Nephron progenitor cell (in vitro differentiated cells): ENCODE results near the gene SCCPDH.
A peak's percentile ranks its signal among the peaks of the same experiment; 100 is the strongest.
"Not testable (repeated sequence)": the region's sequence is repeated elsewhere in the genome, so short reads cannot be mapped to it uniquely, and the experiment has no call there.

Source experiments
- DNase-seq: peaks from one replicate; pipeline ENCODE4 v3.0.0; 2021
- H3K27ac Mint-ChIP-seq: 2 replicates; pipeline ENCODE4 v1.8.0; 2021; ENCODE audit warnings: mild to moderate bottlenecking, moderate library complexity, mixed read lengths
- H3K27me3 Mint-ChIP-seq: 2 replicates; pipeline ENCODE4 v1.8.0; 2021; ENCODE audit warnings: mild to moderate bottlenecking, low read depth, mixed read lengths; ENCODE audit not compliant: poor library complexity
- H3K36me3 Mint-ChIP-seq: 2 replicates; pipeline ENCODE4 v1.8.0; 2021; ENCODE audit warnings: low read depth, mixed read lengths
- H3K4me1 Mint-ChIP-seq: 2 replicates; pipeline ENCODE4 v1.8.0; 2021; ENCODE audit warnings: mixed read lengths
- H3K4me3 Mint-ChIP-seq: 2 replicates; pipeline ENCODE4 v1.8.0; 2021; ENCODE audit warnings: mild to moderate bottlenecking, moderate library complexity, mixed read lengths
- H3K9me3 Mint-ChIP-seq: 2 replicates; pipeline ENCODE4 v1.8.0; 2021; ENCODE audit warnings: mild to moderate bottlenecking, moderate library complexity, mixed read lengths
- TF ChIP-seq, protein P1 (sequence below): fragments of 200-600 bp; sonication (generic); IDR thresholded peaks from 2 replicates; pipeline ENCODE4 v1.5.0; 2021; ENCODE audit warnings: antibody characterized with exemption

The SCCPDH gene

DNA sequence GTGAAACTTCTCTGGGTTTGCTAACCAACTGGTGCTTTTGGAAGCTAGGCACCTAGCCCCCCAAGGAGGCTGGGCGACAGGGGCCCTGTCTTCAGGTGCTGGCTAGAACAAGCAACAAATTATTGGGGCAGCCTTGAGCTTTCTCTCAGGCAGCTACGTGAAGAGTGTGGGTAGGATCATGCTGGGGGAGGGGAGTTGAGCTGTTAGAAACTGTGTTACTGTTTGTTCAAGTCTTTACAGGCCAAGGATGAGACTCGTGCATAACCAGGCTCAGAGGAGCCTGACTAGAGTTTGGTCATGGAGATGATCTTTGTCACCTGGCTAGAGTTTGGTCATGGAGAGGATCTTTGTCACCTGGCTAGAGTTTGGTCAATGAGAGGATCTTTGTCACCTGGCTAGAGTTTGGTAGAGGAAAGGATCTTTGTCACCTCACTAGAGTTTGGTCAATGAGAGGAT lies 12.6 kb upstream of the SCCPDH start:
- Mint-ChIP-seq H3K27me3 (peaks cover 32% of the 10 kb centered on the region), H3K4me3 (no peak overlapping the region), H3K9me3 (peaks cover 46% of the 10 kb centered on the region), H3K27ac (no peak overlapping the region), H3K36me3 (no peaks in the 10 kb centered on the region), H3K4me1 (no peaks in the 10 kb centered on the region)
- TF ChIP-seq, protein P1, sequence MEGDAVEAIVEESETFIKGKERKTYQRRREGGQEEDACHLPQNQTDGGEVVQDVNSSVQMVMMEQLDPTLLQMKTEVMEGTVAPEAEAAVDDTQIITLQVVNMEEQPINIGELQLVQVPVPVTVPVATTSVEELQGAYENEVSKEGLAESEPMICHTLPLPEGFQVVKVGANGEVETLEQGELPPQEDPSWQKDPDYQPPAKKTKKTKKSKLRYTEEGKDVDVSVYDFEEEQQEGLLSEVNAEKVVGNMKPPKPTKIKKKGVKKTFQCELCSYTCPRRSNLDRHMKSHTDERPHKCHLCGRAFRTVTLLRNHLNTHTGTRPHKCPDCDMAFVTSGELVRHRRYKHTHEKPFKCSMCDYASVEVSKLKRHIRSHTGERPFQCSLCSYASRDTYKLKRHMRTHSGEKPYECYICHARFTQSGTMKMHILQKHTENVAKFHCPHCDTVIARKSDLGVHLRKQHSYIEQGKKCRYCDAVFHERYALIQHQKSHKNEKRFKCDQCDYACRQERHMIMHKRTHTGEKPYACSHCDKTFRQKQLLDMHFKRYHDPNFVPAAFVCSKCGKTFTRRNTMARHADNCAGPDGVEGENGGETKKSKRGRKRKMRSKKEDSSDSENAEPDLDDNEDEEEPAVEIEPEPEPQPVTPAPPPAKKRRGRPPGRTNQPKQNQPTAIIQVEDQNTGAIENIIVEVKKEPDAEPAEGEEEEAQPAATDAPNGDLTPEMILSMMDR: no peak
- DNase-seq: no peak

DNA sequence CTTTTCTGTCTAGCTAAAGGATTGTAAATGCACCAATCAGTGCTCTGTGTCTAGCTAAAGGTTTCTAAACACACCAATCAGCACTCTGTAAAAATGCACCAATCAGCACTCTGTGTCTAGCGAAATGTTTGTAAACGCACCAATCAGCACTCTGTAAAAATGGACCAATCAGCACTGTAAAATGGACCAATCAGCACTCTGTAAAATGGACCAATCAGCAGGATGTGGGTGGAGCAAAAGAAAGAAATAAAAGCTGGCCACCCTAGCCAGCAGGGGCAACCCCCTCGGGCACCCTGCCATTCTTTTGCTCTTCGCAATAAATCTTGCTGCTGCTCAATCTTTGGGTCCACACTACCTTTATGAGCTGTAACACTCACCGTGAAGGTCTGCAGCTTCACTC lies 11.8 kb upstream of the SCCPDH start:
- not testable (repeated sequence) for H3K36me3 Mint-ChIP-seq, H3K4me1 Mint-ChIP-seq, H3K4me3 Mint-ChIP-seq, H3K27ac Mint-ChIP-seq, DNase-seq
- peaks cover 54% of the 10 kb centered on the region for H3K9me3 Mint-ChIP-seq
- H3K27me3 Mint-ChIP-seq: peaks cover 32% of the 10 kb centered on the region

DNA sequence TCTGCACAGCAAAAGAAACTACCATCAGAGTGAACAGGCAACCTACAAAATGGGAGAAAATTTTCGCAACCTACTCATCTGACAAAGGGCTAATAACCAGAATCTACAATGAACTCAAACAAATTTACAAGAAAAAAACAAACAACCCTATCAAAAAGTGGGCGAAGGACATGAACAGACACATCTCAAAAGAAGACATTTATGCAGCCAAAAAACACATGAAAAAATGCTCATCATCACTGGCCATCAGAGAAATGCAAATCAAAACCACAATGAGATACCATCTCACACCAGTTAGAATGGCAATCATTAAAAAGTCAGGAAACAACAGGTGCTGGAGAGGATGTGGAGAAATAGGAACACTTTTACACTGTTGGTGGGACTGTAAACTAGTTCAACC lies 4.8 kb upstream of the SCCPDH start:
- not testable (repeated sequence) for H3K27ac Mint-ChIP-seq, DNase-seq, H3K4me3 Mint-ChIP-seq, H3K36me3 Mint-ChIP-seq, H3K4me1 Mint-ChIP-seq
- Mint-ChIP-seq H3K27me3 (peaks cover 27% of the 10 kb centered on the region), H3K9me3 (peaks cover 47% of the 10 kb centered on the region)

DNA sequence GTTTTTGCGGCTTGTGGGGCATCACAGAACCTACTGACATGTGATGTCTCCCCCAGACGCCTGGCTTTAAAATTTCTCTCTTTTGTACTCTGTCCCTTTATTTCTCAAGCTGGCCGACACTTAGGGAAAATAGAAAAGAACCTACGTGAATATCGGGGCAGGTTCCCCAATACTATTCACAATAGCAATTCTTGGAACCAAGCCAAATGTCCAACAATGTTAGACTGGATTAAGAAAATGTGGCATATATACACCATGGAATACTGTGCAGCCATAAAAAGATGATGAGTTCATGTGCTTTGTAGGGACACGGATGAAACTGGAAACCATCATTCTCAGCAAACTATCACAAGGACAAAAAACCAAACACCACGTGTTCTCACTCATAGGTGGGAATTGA lies 3.4 kb upstream of the SCCPDH start:
- Mint-ChIP-seq H3K36me3 (peaks cover 14% of the 10 kb centered on the region), H3K27me3 (peaks cover 16% of the 10 kb centered on the region), H3K4me1 (peaks cover 12% of the 10 kb centered on the region), H3K9me3 (peaks cover 36% of the 10 kb centered on the region)
- not testable (repeated sequence) for H3K4me3 Mint-ChIP-seq, H3K27ac Mint-ChIP-seq, DNase-seq

DNA sequence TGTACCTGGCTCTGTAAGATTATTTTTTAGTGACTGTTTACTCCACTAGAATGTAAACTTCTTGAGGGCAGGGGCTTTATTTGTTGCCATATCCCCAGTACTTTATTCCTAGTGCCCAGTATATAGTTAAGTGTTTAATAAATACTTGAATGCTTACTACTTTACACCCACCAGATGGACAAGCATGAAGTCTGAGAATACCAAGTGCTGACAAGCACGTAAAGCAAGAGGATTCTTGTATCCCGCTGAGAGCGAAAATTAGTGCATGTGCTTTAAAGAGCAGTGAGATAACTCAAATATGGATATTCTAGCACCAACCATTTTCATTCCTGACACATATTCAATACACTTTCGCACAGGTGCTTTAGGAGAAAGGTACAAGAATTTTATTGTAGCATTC lies 1.5 kb upstream of the SCCPDH start:
- Mint-ChIP-seq H3K4me3 (peak overlapping the region; percentile 92), H3K27ac (no peak overlapping the region)
- TF ChIP-seq, protein P1: no peak

DNA sequence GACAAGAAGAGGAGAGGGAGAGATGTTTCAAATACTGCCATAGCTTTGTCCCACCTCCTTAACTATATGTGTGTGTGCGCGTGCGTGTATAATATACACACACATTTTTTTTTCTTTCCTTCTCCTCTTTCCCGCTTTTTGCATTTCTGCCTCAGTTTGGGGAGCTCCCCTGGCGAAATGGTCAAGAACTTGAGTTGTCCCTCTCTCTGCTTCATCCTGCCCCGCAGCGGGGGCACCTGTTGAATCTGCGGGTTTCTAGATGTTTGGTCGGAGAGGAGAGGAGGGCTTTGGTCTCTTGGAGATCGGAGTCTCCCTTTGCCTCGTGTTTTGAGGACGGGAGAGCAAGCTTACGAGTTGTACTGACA lies 504 bp downstream of the SCCPDH start:
- Mint-ChIP-seq H3K27ac (no peak overlapping the region), H3K36me3 (peaks cover 53% of the 10 kb centered on the region), H3K4me3 (peak overlapping the region; percentile 93), H3K9me3 (peaks cover 54% of the 10 kb centered on the region), H3K4me1 (peaks cover 12% of the 10 kb centered on the region), H3K27me3 (peaks cover 5% of the 10 kb centered on the region)
- DNase-seq: peak; percentile 9
- TF ChIP-seq, protein P1: no peak

More for the DNA sequence above, 1.5 kb upstream of the SCCPDH start:
- peaks cover 33% of the 10 kb centered on the region for H3K36me3 Mint-ChIP-seq
- peaks cover 16% of the 10 kb centered on the region for H3K27me3 Mint-ChIP-seq
- DNase-seq: no peak
- peaks cover 12% of the 10 kb centered on the region for H3K4me1 Mint-ChIP-seq
- H3K9me3 Mint-ChIP-seq: peaks cover 43% of the 10 kb centered on the region

DNA sequence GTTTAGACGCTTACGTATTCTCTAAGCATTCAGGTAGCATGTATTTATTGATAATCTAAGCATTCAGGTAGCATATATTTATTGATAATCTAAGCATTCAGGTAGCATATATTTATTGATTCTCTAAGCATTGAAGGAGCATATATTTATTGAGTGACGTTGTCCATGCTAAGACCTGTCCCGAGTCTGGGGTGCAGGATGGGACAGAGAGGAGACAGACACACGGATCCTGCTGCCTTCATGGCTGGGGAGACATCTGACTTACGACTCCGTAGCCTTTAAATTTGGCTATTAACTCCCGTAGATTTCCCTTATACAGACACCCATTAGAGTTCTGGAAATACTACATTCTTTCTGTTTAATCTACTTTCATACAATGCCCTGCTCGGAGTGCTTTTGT lies 982 bp downstream of the SCCPDH start:
- peaks cover 12% of the 10 kb centered on the region for H3K4me1 Mint-ChIP-seq
- TF ChIP-seq, protein P1: no peak
- DNase-seq: no peak
- peaks cover 55% of the 10 kb centered on the region for H3K9me3 Mint-ChIP-seq
- peaks cover 5% of the 10 kb centered on the region for H3K27me3 Mint-ChIP-seq
- H3K36me3 Mint-ChIP-seq: peaks cover 57% of the 10 kb centered on the region
- H3K4me3 Mint-ChIP-seq: peak overlapping the region; percentile 93
- H3K27ac Mint-ChIP-seq: no peak overlapping the region
